Measurements from ENCODE around the gene LYRM7.
A peak's percentile ranks its signal among the peaks of the same experiment; 100 is the strongest.
"Not testable (repeated sequence)": the region's sequence is repeated elsewhere in the genome, so short reads cannot be mapped to it uniquely, and the experiment has no call there.

LYRM7 gene

GRCh38 chr5:131171276-131171810 lies 599 bp downstream of the LYRM7 start:
- no peak for TF ChIP-seq LEF1 (IDR thresholded peaks at IDR 0.05; ENCODE audit: borderline replicate concordance)
- CTCF ChIA-PET, result no interaction called here
- peak; percentile 13 for DNase-seq (ENCODE audit: extremely low spot score)
- POLR2A ChIA-PET, result interaction anchor here (0.9 kb wide), 1 partner anchor 44 kb away, joined by 4 read pairs; no protein-coding TSS in a partner anchor

GRCh38 chr5:131180407-131180806 lies 9.7 kb downstream of the LYRM7 start:
- no peak for TF ChIP-seq HDGF (IDR thresholded peaks at IDR 0.05; ENCODE audit: borderline replicate concordance)
- no peak for TF ChIP-seq ARNT (IDR thresholded peaks at IDR 0.05)
- DNase-seq (ENCODE audit: extremely low spot score), result no peak
- ChIA-PET CTCF (no interaction called here), POLR2A (no interaction called here)

- CTCF ChIA-PET, result no interaction called here
These were observed 12.1 kb downstream of the LYRM7 start for GRCh38 chr5:131182839-131183238.

GRCh38 chr5:131185523-131186104 lies 14.9 kb downstream of the LYRM7 start:
- POLR2A ChIA-PET, result no interaction called here
- no peak for DNase-seq (ENCODE audit: extremely low spot score)
- TF ChIP-seq PKNOX1 (IDR thresholded peaks at IDR 0.05) (no peak), TARDBP (IDR thresholded peaks at IDR 0.05) (no peak), CTBP1 (IDR thresholded peaks at IDR 0.05; ENCODE audit: borderline replicate concordance) (no peak), SP1 (IDR thresholded peaks at IDR 0.05) (no peak), ARNT (IDR thresholded peaks at IDR 0.05) (no peak), L3MBTL2 (conservative IDR thresholded peaks at IDR 0.05) (no peak), ZNF384 (IDR thresholded peaks at IDR 0.05) (no peak), NFRKB (IDR thresholded peaks at IDR 0.05) (no peak), BHLHE40 (IDR thresholded peaks at IDR 0.05; ENCODE audit: borderline replicate concordance) (no peak), SUZ12 (IDR thresholded peaks at IDR 0.05) (no peak), FOXK2 (IDR thresholded peaks at IDR 0.05) (no peak), FOXM1 (IDR thresholded peaks at IDR 0.05; ENCODE audit: borderline replicate concordance) (no peak), HDGF (IDR thresholded peaks at IDR 0.05; ENCODE audit: borderline replicate concordance) (no peak), FOXA1 (IDR thresholded peaks at IDR 0.05) (no peak), ELF4 (IDR thresholded peaks at IDR 0.05) (no peak), LEF1 (IDR thresholded peaks at IDR 0.05; ENCODE audit: borderline replicate concordance) (no peak)
- CTCF ChIA-PET, result interaction anchor here (0.7 kb wide), 1 partner anchor 18 kb away, joined by 3 read pairs; no protein-coding TSS in a partner anchor

More at GRCh38 chr5:131182839-131183238, 12.1 kb downstream of the LYRM7 start:
- no peak for DNase-seq (ENCODE audit: extremely low spot score)
- TF ChIP-seq FOXA1 (IDR thresholded peaks at IDR 0.05) (no peak), ZNF384 (IDR thresholded peaks at IDR 0.05) (no peak), HDGF (IDR thresholded peaks at IDR 0.05; ENCODE audit: borderline replicate concordance) (no peak), L3MBTL2 (conservative IDR thresholded peaks at IDR 0.05) (no peak), LEF1 (IDR thresholded peaks at IDR 0.05; ENCODE audit: borderline replicate concordance) (no peak), CTBP1 (IDR thresholded peaks at IDR 0.05; ENCODE audit: borderline replicate concordance) (no peak), TARDBP (IDR thresholded peaks at IDR 0.05) (no peak), PKNOX1 (IDR thresholded peaks at IDR 0.05) (no peak), FOXK2 (IDR thresholded peaks at IDR 0.05) (no peak), SUZ12 (IDR thresholded peaks at IDR 0.05) (no peak), FOXM1 (IDR thresholded peaks at IDR 0.05; ENCODE audit: borderline replicate concordance) (no peak), SP1 (IDR thresholded peaks at IDR 0.05) (no peak), ELF4 (IDR thresholded peaks at IDR 0.05) (no peak), NFRKB (IDR thresholded peaks at IDR 0.05) (no peak)
- POLR2A ChIA-PET, result no interaction called here

- DNase-seq (ENCODE audit: extremely low spot score), result no peak
- POLR2A ChIA-PET, result no interaction called here
- CTCF ChIA-PET, result no interaction called here
- TF ChIP-seq ELF4 (IDR thresholded peaks at IDR 0.05) (no peak), TARDBP (IDR thresholded peaks at IDR 0.05) (no peak), ZNF384 (IDR thresholded peaks at IDR 0.05) (no peak), SUZ12 (IDR thresholded peaks at IDR 0.05) (no peak), HDGF (IDR thresholded peaks at IDR 0.05; ENCODE audit: borderline replicate concordance) (no peak), ARNT (IDR thresholded peaks at IDR 0.05) (no peak), CTBP1 (IDR thresholded peaks at IDR 0.05; ENCODE audit: borderline replicate concordance) (no peak), FOXM1 (IDR thresholded peaks at IDR 0.05; ENCODE audit: borderline replicate concordance) (no peak), BHLHE40 (IDR thresholded peaks at IDR 0.05; ENCODE audit: borderline replicate concordance) (no peak), LEF1 (IDR thresholded peaks at IDR 0.05; ENCODE audit: borderline replicate concordance) (no peak), FOXA1 (IDR thresholded peaks at IDR 0.05) (no peak), SP1 (IDR thresholded peaks at IDR 0.05) (no peak), NFRKB (IDR thresholded peaks at IDR 0.05) (no peak), FOXK2 (IDR thresholded peaks at IDR 0.05) (no peak), PKNOX1 (IDR thresholded peaks at IDR 0.05) (no peak), L3MBTL2 (conservative IDR thresholded peaks at IDR 0.05) (no peak)
These were observed 16.0 kb downstream of the LYRM7 start for GRCh38 chr5:131186561-131187256.

- CTCF ChIA-PET, result no interaction called here
- TF ChIP-seq L3MBTL2 (conservative IDR thresholded peaks at IDR 0.05) (no peak), BHLHE40 (IDR thresholded peaks at IDR 0.05; ENCODE audit: borderline replicate concordance) (no peak), FOXK2 (IDR thresholded peaks at IDR 0.05) (no peak), FOXM1 (IDR thresholded peaks at IDR 0.05; ENCODE audit: borderline replicate concordance) (no peak), HDGF (IDR thresholded peaks at IDR 0.05; ENCODE audit: borderline replicate concordance) (no peak), SUZ12 (IDR thresholded peaks at IDR 0.05) (no peak), SP1 (IDR thresholded peaks at IDR 0.05) (no peak), ELF4 (IDR thresholded peaks at IDR 0.05) (no peak), PKNOX1 (IDR thresholded peaks at IDR 0.05) (no peak), ZNF384 (IDR thresholded peaks at IDR 0.05) (no peak), LEF1 (IDR thresholded peaks at IDR 0.05; ENCODE audit: borderline replicate concordance) (no peak), TARDBP (IDR thresholded peaks at IDR 0.05) (no peak), NFRKB (IDR thresholded peaks at IDR 0.05) (no peak), CTBP1 (IDR thresholded peaks at IDR 0.05; ENCODE audit: borderline replicate concordance) (no peak)
- no peak for DNase-seq (ENCODE audit: extremely low spot score)
- POLR2A ChIA-PET, result interaction anchor here (0.9 kb wide), 1 partner anchor 28 kb away, joined by 3 read pairs; the partner anchor contains the start of gene HINT1
These were observed 22.4 kb downstream of the LYRM7 start for GRCh38 chr5:131193106-131193505.

- POLR2A ChIA-PET; CTCF ChIA-PET; DNase-seq (ENCODE audit: extremely low spot score): not testable (repeated sequence)
These were observed 23.2 kb downstream of the LYRM7 start for GRCh38 chr5:131193897-131194296.

Data from HEK293T (cell line).